Measurements from ENCODE around the gene JPH3.

- TF ChIP-seq HDAC2 (IDR thresholded peaks at IDR 0.05) (no peak), RAD21 (IDR thresholded peaks at IDR 0.05; ENCODE audit: insufficient read depth, low read depth, low read length) (no peak), NRF1 (conservative IDR thresholded peaks at IDR 0.05; ENCODE audit: low read depth, low read length) (no peak), RFX5 (IDR thresholded peaks at IDR 0.05; ENCODE audit: low read depth, low read length) (no peak), POLR2A (IDR thresholded peaks at IDR 0.05; ENCODE audit: low read depth, low read length) (no peak), ZSCAN29 (IDR thresholded peaks at IDR 0.05) (no peak), KAT2A (conservative IDR thresholded peaks at IDR 0.05; ENCODE audit: control insufficient read depth, low read depth, low read length) (no peak), NFXL1 (IDR thresholded peaks at IDR 0.05; ENCODE audit: borderline replicate concordance) (no peak), ATF3 (IDR thresholded peaks at IDR 0.05; ENCODE audit: borderline replicate concordance, extremely low read depth, low read depth, low read length) (no peak), CTCF (IDR thresholded peaks at IDR 0.05 in 2 of 3, conservative IDR thresholded peaks at IDR 0.05 in 1 of 3; ENCODE audit: control insufficient read depth in 2 of 3, extremely low read depth in 1 of 3, insufficient read depth in 1 of 3, low read depth in 3 of 3, low read length in 3 of 3) (no peak), SREBF2 (IDR thresholded peaks at IDR 0.05; ENCODE audit: low read length) (no peak), TCF12 (IDR thresholded peaks at IDR 0.05; ENCODE audit: low read depth, low read length) (no peak)
Measured at GRCh38 chr16:87555647-87556046, 46.7 kb upstream of the JPH3 start.

Data from GM12878 (cell line).